ENCODE measurements around the gene ATXN10. TPM values are rescaled to one million over a fixed set of nuclear protein-coding genes. Genes with fewer than 3 reads are reported as not detected.

The ATXN10 gene
- total and polyA plus RNA-seq, 2 donors (not counting 1 experiment from before 2014, with no cell fraction given) = 52.3 to 95.5 TPM

DNA sequence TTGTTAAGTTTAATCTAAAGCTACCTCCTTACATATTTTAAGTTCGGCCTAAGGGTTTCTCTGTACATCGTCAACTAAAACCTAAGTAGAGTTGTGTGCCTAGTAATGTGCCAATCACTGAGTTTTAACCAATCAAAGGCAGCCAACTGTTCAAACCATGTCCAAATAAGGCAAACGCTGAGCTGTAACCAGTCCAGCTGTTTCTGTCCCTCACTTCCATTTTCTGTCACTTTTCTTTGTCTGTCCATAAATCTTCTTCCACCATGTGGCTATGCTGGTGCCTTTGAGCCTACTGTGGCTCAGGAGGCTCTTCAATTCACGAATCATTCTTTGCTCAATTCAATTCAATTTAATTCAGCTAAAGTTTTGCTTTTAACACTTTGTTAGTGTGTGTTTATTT is 13.9 kb upstream of the ATXN10 start:
- Histone ChIP-seq H3K27ac (ENCODE audit: low read length in 2 of 2) (no peak overlapping the region), H3K9ac (ENCODE audit: low read length) (no peak overlapping the region), H2AFZ (ENCODE audit: insufficient read depth, low read depth, low read length, poor library complexity, severe bottlenecking) (no peak overlapping the region), H3K4me1 (ENCODE audit: control insufficient read depth in 2 of 2, insufficient read depth in 2 of 2, low read length in 2 of 2) (peaks cover 0 to 5% of the 10 kb centered on the region in 2 donors), H3K36me3 (replicated peaks in 1 of 2; ENCODE audit: control extremely low read depth in 1 of 2, control insufficient read depth in 1 of 2, extremely low read depth in 1 of 2, insufficient read depth in 2 of 2, low read length in 1 of 2) (no peaks in the 10 kb centered on the region), H3K27me3 (replicated peaks in 1 of 4; ENCODE audit: control extremely low read depth in 1 of 4, control insufficient read depth in 3 of 4, insufficient read depth in 4 of 4, low read length in 3 of 4) (no peaks in the 10 kb centered on the region), H3K4me2 (replicated peaks; ENCODE audit: low read depth, low read length, poor library complexity, severe bottlenecking) (no peak overlapping the region), H3K79me2 (ENCODE audit: control insufficient read depth, insufficient read depth, low read length) (no peaks in the 10 kb centered on the region), H3K9me3 (ENCODE audit: control extremely low read depth in 1 of 3, control insufficient read depth in 2 of 3, insufficient read depth in 1 of 3, low read length in 2 of 3) (no peaks in the 10 kb centered on the region), H4K20me1 (ENCODE audit: control insufficient read depth, insufficient read depth, low read length, poor library complexity, severe bottlenecking) (no peaks in the 10 kb centered on the region), H3K4me3 (ENCODE audit: control extremely low read depth in 1 of 5, extremely low read depth in 1 of 5, insufficient read depth in 1 of 5, low read depth in 2 of 5, low read length in 4 of 5) (no peak overlapping the region)
- Mint-ChIP-seq H3K4me3 (no peak overlapping the region), H3K27me3 (peaks cover 19% of the 10 kb centered on the region), H3K27ac (no peak overlapping the region), H3K9me3 (ENCODE audit: insufficient read depth) (no peaks in the 10 kb centered on the region), H3K4me1 (peaks cover 3% of the 10 kb centered on the region)
- CTCF ChIA-PET = interaction anchor here (1.4 to 1.9 kb wide), 2 partner anchors 13 to 176 kb away, joined by 3 to 5 read pairs; no protein-coding TSS in a partner anchor
- 81% methylated on average over 3 of the region's 4 CpGs for WGBS (ENCODE audit: insufficient coverage)
- intact Hi-C loops (cut with micrococcal nuclease) = no loop called here
- ATAC-seq (ENCODE audit: low read depth) (no peak), DNase-seq (no peak)
- TF ChIP-seq, protein P1, sequence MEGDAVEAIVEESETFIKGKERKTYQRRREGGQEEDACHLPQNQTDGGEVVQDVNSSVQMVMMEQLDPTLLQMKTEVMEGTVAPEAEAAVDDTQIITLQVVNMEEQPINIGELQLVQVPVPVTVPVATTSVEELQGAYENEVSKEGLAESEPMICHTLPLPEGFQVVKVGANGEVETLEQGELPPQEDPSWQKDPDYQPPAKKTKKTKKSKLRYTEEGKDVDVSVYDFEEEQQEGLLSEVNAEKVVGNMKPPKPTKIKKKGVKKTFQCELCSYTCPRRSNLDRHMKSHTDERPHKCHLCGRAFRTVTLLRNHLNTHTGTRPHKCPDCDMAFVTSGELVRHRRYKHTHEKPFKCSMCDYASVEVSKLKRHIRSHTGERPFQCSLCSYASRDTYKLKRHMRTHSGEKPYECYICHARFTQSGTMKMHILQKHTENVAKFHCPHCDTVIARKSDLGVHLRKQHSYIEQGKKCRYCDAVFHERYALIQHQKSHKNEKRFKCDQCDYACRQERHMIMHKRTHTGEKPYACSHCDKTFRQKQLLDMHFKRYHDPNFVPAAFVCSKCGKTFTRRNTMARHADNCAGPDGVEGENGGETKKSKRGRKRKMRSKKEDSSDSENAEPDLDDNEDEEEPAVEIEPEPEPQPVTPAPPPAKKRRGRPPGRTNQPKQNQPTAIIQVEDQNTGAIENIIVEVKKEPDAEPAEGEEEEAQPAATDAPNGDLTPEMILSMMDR (IDR thresholded peaks at IDR 0.05) = no peak
- no peak for TF ChIP-seq EZH2 (IDR thresholded peaks at IDR 0.05; ENCODE audit: borderline replicate concordance, insufficient read depth, low read depth, low read length, poor library complexity, severe bottlenecking)
- POLR2A ChIA-PET = no interaction called here

- Histone ChIP-seq H2AFZ (ENCODE audit: insufficient read depth, low read depth, low read length, poor library complexity, severe bottlenecking) (no peak overlapping the region), H3K27ac (ENCODE audit: low read length in 2 of 2) (no peak overlapping the region), H3K9ac (ENCODE audit: low read length) (no peak overlapping the region), H3K36me3 (replicated peaks in 1 of 2; ENCODE audit: control extremely low read depth in 1 of 2, control insufficient read depth in 1 of 2, extremely low read depth in 1 of 2, insufficient read depth in 2 of 2, low read length in 1 of 2) (no peaks in the 10 kb centered on the region), H3K79me2 (ENCODE audit: control insufficient read depth, insufficient read depth, low read length) (no peaks in the 10 kb centered on the region), H3K4me2 (replicated peaks; ENCODE audit: low read depth, low read length, poor library complexity, severe bottlenecking) (no peak overlapping the region), H3K9me3 (ENCODE audit: control extremely low read depth in 1 of 3, control insufficient read depth in 2 of 3, insufficient read depth in 1 of 3, low read length in 2 of 3) (no peaks in the 10 kb centered on the region), H3K27me3 (replicated peaks in 1 of 4; ENCODE audit: control extremely low read depth in 1 of 4, control insufficient read depth in 3 of 4, insufficient read depth in 4 of 4, low read length in 3 of 4) (peaks cover 0 to 3% (median 0%) of the 10 kb centered on the region in 4 experiments), H3K4me1 (ENCODE audit: control insufficient read depth in 2 of 2, insufficient read depth in 2 of 2, low read length in 2 of 2) (peaks cover 0 to 5% of the 10 kb centered on the region in 2 donors), H4K20me1 (ENCODE audit: control insufficient read depth, insufficient read depth, low read length, poor library complexity, severe bottlenecking) (no peaks in the 10 kb centered on the region), H3K4me3 (ENCODE audit: control extremely low read depth in 1 of 5, extremely low read depth in 1 of 5, insufficient read depth in 1 of 5, low read depth in 2 of 5, low read length in 4 of 5) (no peak overlapping the region)
- WGBS (ENCODE audit: insufficient coverage) = no CpG with 5 or more reads among the region's 1 CpG
- H3K4me3 Mint-ChIP-seq = no peak overlapping the region
- CTCF ChIA-PET = interaction anchor here (0.6 kb wide), 1 partner anchor 317 kb away, joined by 4 read pairs; no protein-coding TSS in a partner anchor
- ATAC-seq (ENCODE audit: low read depth) (no peak), DNase-seq (no peak)
- peaks cover 9% of the 10 kb centered on the region for H3K27me3 Mint-ChIP-seq
- intact Hi-C loops (cut with micrococcal nuclease) = no loop called here
- no peak overlapping the region for H3K27ac Mint-ChIP-seq
- TF ChIP-seq, protein P1 (IDR thresholded peaks at IDR 0.05) = no peak
- no peak for TF ChIP-seq EZH2 (IDR thresholded peaks at IDR 0.05; ENCODE audit: borderline replicate concordance, insufficient read depth, low read depth, low read length, poor library complexity, severe bottlenecking)
- peaks cover 3% of the 10 kb centered on the region for H3K4me1 Mint-ChIP-seq
- H3K9me3 Mint-ChIP-seq (ENCODE audit: insufficient read depth) = no peaks in the 10 kb centered on the region
- POLR2A ChIA-PET = no interaction called here
These were observed 7.4 kb upstream of the ATXN10 start for GRCh38 chr22:45664136-45664646.
